ENCODE data around the gene SLC38A11.

- TF ChIP-seq CSDC2 (CRISPR knock-in tag; IDR thresholded peaks at IDR 0.05) (no peak), SNAI2 (CRISPR knock-in tag; IDR thresholded peaks at IDR 0.05) (no peak), TCF4 (CRISPR knock-in tag; IDR thresholded peaks at IDR 0.05; ENCODE audit: borderline replicate concordance) (no peak), ESRRG (CRISPR knock-in tag; IDR thresholded peaks at IDR 0.05) (no peak), PPARA (CRISPR knock-in tag; IDR thresholded peaks at IDR 0.05; ENCODE audit: borderline replicate concordance) (no peak), TSHZ2 (CRISPR knock-in tag; IDR thresholded peaks at IDR 0.05) (no peak)
- TF ChIP-seq, protein P1, sequence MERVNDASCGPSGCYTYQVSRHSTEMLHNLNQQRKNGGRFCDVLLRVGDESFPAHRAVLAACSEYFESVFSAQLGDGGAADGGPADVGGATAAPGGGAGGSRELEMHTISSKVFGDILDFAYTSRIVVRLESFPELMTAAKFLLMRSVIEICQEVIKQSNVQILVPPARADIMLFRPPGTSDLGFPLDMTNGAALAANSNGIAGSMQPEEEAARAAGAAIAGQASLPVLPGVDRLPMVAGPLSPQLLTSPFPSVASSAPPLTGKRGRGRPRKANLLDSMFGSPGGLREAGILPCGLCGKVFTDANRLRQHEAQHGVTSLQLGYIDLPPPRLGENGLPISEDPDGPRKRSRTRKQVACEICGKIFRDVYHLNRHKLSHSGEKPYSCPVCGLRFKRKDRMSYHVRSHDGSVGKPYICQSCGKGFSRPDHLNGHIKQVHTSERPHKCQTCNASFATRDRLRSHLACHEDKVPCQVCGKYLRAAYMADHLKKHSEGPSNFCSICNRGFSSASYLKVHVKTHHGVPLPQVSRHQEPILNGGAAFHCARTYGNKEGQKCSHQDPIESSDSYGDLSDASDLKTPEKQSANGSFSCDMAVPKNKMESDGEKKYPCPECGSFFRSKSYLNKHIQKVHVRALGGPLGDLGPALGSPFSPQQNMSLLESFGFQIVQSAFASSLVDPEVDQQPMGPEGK (CRISPR knock-in tag; IDR thresholded peaks at IDR 0.05; ENCODE audit: borderline replicate concordance): no peak
Measured at GRCh38 chr2:164960159-164960558, 4.8 kb upstream of the SLC38A11 start.

Measured in SK-N-SH treated with all-trans-retinoic acid at 6 μM for 48 hours (cell line).